Mesenchymal stem cell (in vitro differentiated cells and primary cell): ENCODE data around the gene HABP4.

Source experiments
- DNase-seq: peaks from one replicate; pipeline ENCODE4 v3.0.0-alpha.2; 2013
- H2AFZ ChIP-seq: one replicate; pipeline ENCODE4 v1.6.1; 2013; ENCODE audit warnings: low read depth, mild to moderate bottlenecking, control low read depth, inconsistent platforms, low read length, moderate library complexity
- H2AK5ac ChIP-seq: 2 replicates; pipeline ENCODE4 v1.6.1; 2013; ENCODE audit warnings: low read length, moderate library complexity, mild to moderate bottlenecking, inconsistent platforms; ENCODE audit not compliant: severe bottlenecking
- H2BK120ac ChIP-seq: one replicate; pipeline ENCODE4 v1.6.1; 2013; ENCODE audit warnings: low read depth, mild to moderate bottlenecking, inconsistent platforms, low read length, moderate library complexity
- H2BK12ac ChIP-seq, 2 experiments: one replicate each; pipeline ENCODE4 v1.6.1; 2013; ENCODE audit warnings: inconsistent platforms in 2 of 2, low read length in 2 of 2, mild to moderate bottlenecking in 2 of 2, moderate library complexity in 2 of 2, control low read depth in 1 of 2
- H2BK15ac ChIP-seq: one replicate; pipeline ENCODE4 v1.6.1; 2013; ENCODE audit warnings: mild to moderate bottlenecking, low read depth, inconsistent platforms; ENCODE audit not compliant: poor library complexity, severe bottlenecking
- H2BK5ac ChIP-seq: 2 replicates; pipeline ENCODE4 v1.6.1; 2013; ENCODE audit warnings: low read depth, mild to moderate bottlenecking, low read length, control low read depth, inconsistent platforms; ENCODE audit not compliant: poor library complexity, severe bottlenecking
- H3K14ac ChIP-seq, 2 experiments: one replicate each; pipeline ENCODE4 v1.6.1; 2013; ENCODE audit warnings: inconsistent platforms in 2 of 2, low read length in 2 of 2, control low read depth in 1 of 2, mild to moderate bottlenecking in 1 of 2, moderate library complexity in 1 of 2
- H3K18ac ChIP-seq, 2 experiments: one replicate each; pipeline ENCODE4 v1.6.1; 2013; ENCODE audit warnings: inconsistent platforms in 2 of 2, low read length in 2 of 2, control low read depth in 1 of 2, low read depth in 1 of 2, mild to moderate bottlenecking in 1 of 2
- H3K23ac ChIP-seq, 2 experiments: one replicate each; pipeline ENCODE4 v1.6.1; 2013; ENCODE audit warnings: inconsistent platforms in 2 of 2, low read length in 2 of 2, mild to moderate bottlenecking in 2 of 2, moderate library complexity in 2 of 2, control low read depth in 1 of 2
- H3K27ac ChIP-seq: 2 replicates; pipeline ENCODE4 v1.5.1; 2013; ENCODE audit warnings: mild to moderate bottlenecking, moderate library complexity, low read length, control low read depth, inconsistent platforms; ENCODE audit not compliant: poor library complexity, severe bottlenecking
- H3K27me3 ChIP-seq, 2 experiments: 2 replicates each; pipeline versions ENCODE4 v1.6.1 to v1.7.0; 2013; ENCODE audit warnings: low read length in 2 of 2, mild to moderate bottlenecking in 2 of 2, moderate library complexity in 2 of 2, control low read depth in 1 of 2, inconsistent platforms in 1 of 2; ENCODE audit not compliant: control insufficient read depth in 1 of 2, insufficient read depth in 1 of 2
- H3K36me3 ChIP-seq, 2 experiments: 2 replicates each; pipeline versions ENCODE4 v1.6.1 to v1.7.0; 2013; ENCODE audit warnings: low read length in 2 of 2, control low read depth in 1 of 2, inconsistent platforms in 1 of 2, low read depth in 1 of 2, mild to moderate bottlenecking in 1 of 2; ENCODE audit not compliant: insufficient read depth in 2 of 2, control insufficient read depth in 1 of 2
- H3K4ac ChIP-seq, 2 experiments: one replicate each; pipeline ENCODE4 v1.6.1; 2013; ENCODE audit warnings: inconsistent platforms in 2 of 2, low read length in 2 of 2, mild to moderate bottlenecking in 2 of 2, moderate library complexity in 2 of 2, control low read depth in 1 of 2, low read depth in 1 of 2
- H3K4me1 ChIP-seq: 2 replicates; pipeline ENCODE4 v1.6.1; 2013; ENCODE audit warnings: low read depth, low read length, control low read depth; ENCODE audit not compliant: control insufficient read depth, insufficient read depth
- H3K4me2 ChIP-seq: 2 replicates; pipeline ENCODE4 v1.6.1; 2013; ENCODE audit warnings: low read length, mild to moderate bottlenecking, inconsistent platforms; ENCODE audit not compliant: poor library complexity, severe bottlenecking
- H3K4me3 ChIP-seq, 2 experiments: 2 replicates each; pipeline versions ENCODE4 v1.5.1 to v1.7.0; 2013; ENCODE audit warnings: low read length in 2 of 2, mild to moderate bottlenecking in 2 of 2, control low read depth in 1 of 2, low read depth in 1 of 2; ENCODE audit not compliant: insufficient read depth in 1 of 2
- H3K79me1 ChIP-seq: replicated peaks from 2 replicates; pipeline ENCODE4 v1.6.1; 2013; ENCODE audit warnings: mild to moderate bottlenecking, control low read depth, low read length, inconsistent platforms; ENCODE audit not compliant: poor library complexity, severe bottlenecking
- H3K9ac ChIP-seq: 2 replicates; pipeline ENCODE4 v1.7.0; 2013; ENCODE audit warnings: mild to moderate bottlenecking, low read length, moderate library complexity
- H3K9me3 ChIP-seq: 2 replicates; pipeline ENCODE4 v1.7.0; 2013; ENCODE audit warnings: mild to moderate bottlenecking, low read length; ENCODE audit not compliant: control insufficient read depth
- H4K8ac ChIP-seq: one replicate; pipeline ENCODE4 v1.6.1; 2013; ENCODE audit warnings: inconsistent platforms, mild to moderate bottlenecking, low read length, moderate library complexity
- H4K91ac ChIP-seq: one replicate; pipeline ENCODE4 v1.6.1; 2013; ENCODE audit warnings: mild to moderate bottlenecking, low read length, inconsistent platforms
- WGBS: methylation state at CpG from one replicate; pipeline ENCODE4 v1.1.7; 2013; ENCODE audit warnings: mixed read lengths; 5-methylcytosine and 5-hydroxymethylcytosine counted together

HABP4 gene

DNA sequence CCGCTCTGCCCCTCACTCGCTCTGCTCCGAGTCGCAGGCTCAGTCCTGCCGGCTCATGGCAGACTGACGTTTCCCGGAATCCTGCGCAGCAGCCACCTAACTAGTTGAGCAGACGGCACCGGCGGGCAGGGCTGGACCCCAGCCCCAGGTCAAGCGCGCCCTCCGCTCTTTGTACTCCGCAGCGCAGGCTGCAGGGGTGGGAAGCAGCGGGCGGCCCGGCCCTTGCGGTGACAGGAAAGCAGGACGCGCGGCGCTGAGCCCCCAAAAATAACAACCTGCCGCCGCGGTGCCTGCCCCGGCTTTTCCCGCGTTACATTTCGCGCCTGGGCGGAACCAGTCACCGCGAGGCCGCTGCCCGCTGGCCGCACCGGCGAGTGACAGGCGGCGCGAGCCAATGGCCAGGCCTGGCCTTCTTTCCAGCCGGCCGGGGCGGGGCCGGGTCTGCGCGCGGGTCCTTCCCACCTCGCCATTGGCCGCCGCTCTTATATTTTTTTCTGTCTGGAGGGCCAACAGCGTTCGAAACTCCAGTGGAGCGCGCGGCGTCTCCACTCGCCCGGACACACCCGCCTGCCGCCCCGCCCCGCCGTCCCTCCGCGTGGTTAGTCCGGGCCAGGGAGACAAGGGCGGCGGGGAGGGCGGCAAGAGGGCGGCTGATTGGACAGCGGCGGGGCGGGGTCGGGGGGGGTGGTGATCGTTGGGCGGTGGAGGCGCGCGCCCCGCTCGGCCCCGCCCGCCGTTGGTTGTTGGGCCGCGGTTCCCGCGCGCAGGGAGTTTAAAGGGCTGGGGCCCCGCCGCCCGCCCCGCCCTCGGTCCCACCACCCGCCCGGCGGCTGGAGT is 31.7 kb upstream of the HABP4 start, which contains the start of gene ZNF367:
Gene ZNF367 (minus strand): TSS at position 288 of the 837 bp plus-strand sequence. CDS start 338 bp downstream, outside the sequence.
- H3K79me1 ChIP-seq: no peaks in the 10 kb centered on the region
- H3K4ac ChIP-seq: peak within 1 kb of the TSS; percentile 66 to 78
- H3K27ac ChIP-seq: peak within 1 kb of the TSS; percentile 98
- H2BK120ac ChIP-seq: peak within 1 kb of the TSS; percentile 55
- H4K8ac ChIP-seq: peak within 1 kb of the TSS; percentile 84
- peak within 1 kb of the TSS; percentile 99 for H2BK5ac ChIP-seq
- peak within 1 kb of the TSS; percentile 100 for H3K4me2 ChIP-seq
- H2AK5ac ChIP-seq: peak within 1 kb of the TSS; percentile 88
- H3K18ac ChIP-seq: peak within 1 kb of the TSS; percentile 77 to 93
- peak within 1 kb of the TSS; percentile 95 for H3K9ac ChIP-seq
- peak within 1 kb of the TSS in 1 of 2 experiments; percentile 49 for H2BK12ac ChIP-seq
- WGBS: under 1% methylated on average over 67 of the region's 100 CpGs
- peaks cover 7% of the 10 kb centered on the region for H3K4me1 ChIP-seq
- peak within 1 kb of the TSS; percentile 99 for H2AFZ ChIP-seq
- H3K14ac ChIP-seq: peak within 1 kb of the TSS in 1 of 2 experiments; percentile 88
- peak within 1 kb of the TSS; percentile 80 to 98 for H3K4me3 ChIP-seq
- no peaks in the 10 kb centered on the region for H3K27me3 ChIP-seq
- peak within 1 kb of the TSS; percentile 78 to 85 for H3K23ac ChIP-seq
- H2BK15ac ChIP-seq: no peak within 1 kb of the TSS
- H4K91ac ChIP-seq: peak within 1 kb of the TSS; percentile 77
- H3K9me3 ChIP-seq: no peaks in the 10 kb centered on the region
- no peaks in the 10 kb centered on the region for H3K36me3 ChIP-seq
- DNase-seq: peak; percentile 99

DNA sequence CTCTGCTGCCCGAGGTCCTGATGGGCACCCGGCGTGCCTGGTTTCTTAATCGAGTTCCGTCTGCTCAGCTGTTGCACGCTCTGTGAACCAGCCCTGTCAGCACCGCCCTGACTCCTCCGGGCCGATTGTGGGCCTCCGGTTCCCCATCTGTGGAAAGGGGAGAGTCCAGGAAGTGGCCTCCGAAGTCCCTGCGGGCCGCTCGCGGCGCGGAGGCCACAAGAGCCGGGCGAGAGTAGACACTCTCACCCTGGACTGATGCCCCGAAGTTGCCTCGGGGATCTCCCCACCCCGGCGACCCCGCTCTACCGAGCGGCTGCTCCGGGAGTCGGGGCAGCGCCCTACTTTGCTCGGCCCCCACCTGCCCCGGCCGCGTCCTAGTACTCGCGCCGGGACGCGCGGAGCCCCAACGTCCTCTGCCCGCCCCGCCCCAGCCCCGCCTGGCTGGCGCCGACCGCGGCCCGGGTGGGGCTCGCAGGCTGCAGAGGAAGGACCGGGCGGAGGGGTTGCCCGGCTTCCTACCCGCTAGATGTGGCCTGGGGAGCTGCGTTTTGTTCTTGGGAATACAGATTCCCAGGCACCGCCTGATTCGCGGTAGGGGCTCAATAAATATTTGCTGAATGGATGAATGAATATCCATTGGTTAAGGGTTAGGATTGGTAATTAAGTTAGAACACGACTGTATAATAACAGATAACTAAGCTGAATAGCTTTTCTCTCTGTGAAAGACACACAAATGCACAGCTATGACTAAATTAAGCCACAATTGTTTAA is 30.9 kb upstream of the HABP4 start:
- Histone ChIP-seq H3K23ac (peak overlapping the region; percentile 59 to 85), H2BK5ac (peak overlapping the region; percentile 99), H3K9me3 (no peaks in the 10 kb centered on the region), H3K4me2 (peak overlapping the region; percentile 74), H3K9ac (peak overlapping the region; percentile 95), H4K91ac (no peak overlapping the region), H2AK5ac (peak overlapping the region; percentile 88), H3K79me1 (no peaks in the 10 kb centered on the region), H2BK15ac (no peak overlapping the region), H3K4me1 (peaks cover 12% of the 10 kb centered on the region), H2AFZ (peak overlapping the region; percentile 99), H2BK120ac (peak overlapping the region; percentile 55), H3K36me3 (no peaks in the 10 kb centered on the region), H3K27ac (peak overlapping the region; percentile 98), H3K14ac (peak overlapping the region in 1 of 2 experiments; percentile 88), H3K18ac (peak overlapping the region; percentile 77 to 93), H2BK12ac (peak overlapping the region in 1 of 2 experiments; percentile 49), H3K27me3 (no peaks in the 10 kb centered on the region), H4K8ac (peak overlapping the region; percentile 27), H3K4me3 (peak overlapping the region; percentile 72 to 83), H3K4ac (peak overlapping the region; percentile 58 to 66)
- no peak for DNase-seq
- WGBS: under 1% methylated on average over 53 of the region's 58 CpGs

DNA sequence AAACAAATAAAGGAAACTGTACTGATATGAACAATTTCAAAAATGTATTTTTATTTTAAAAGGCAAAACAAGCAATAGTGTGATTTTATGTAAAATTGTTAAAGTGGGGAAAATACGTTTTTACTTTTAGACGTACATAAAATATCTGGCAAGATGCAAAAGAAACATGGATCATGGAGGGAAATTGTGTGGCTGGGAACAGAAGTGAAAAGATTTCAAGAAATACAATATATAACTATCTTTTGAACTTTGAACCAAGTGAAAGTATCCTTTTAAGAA is 30.3 kb upstream of the HABP4 start:
- Histone ChIP-seq H2AK5ac (no peak overlapping the region), H3K27ac (peak overlapping the region; percentile 97), H2BK5ac (no peak overlapping the region), H3K4ac (no peak overlapping the region), H2AFZ (no peak overlapping the region), H2BK15ac (no peak overlapping the region), H3K4me3 (peak overlapping the region in 1 of 2 experiments; percentile 83), H3K4me1 (peaks cover 12% of the 10 kb centered on the region), H3K9me3 (no peaks in the 10 kb centered on the region), H3K23ac (no peak overlapping the region), H3K79me1 (no peaks in the 10 kb centered on the region), H3K36me3 (no peaks in the 10 kb centered on the region), H2BK120ac (no peak overlapping the region), H3K4me2 (peak overlapping the region; percentile 74), H3K14ac (no peak overlapping the region), H3K27me3 (no peaks in the 10 kb centered on the region), H4K8ac (no peak overlapping the region), H3K18ac (no peak overlapping the region), H3K9ac (peak overlapping the region; percentile 95), H4K91ac (no peak overlapping the region), H2BK12ac (no peak overlapping the region)
- peak; percentile 11 for DNase-seq
- WGBS: 58% methylated on average over 2 of the region's 2 CpGs
